DOHH2 (cell line): ENCODE data around the gene SLC7A6OS.

Experiments used
- H3F3A ChIP-seq: fragments of 200-600 bp; sonication (generic), shearing (Covaris generic); 2 replicates; pipeline ENCODE4 v1.6.0; 2016; ENCODE audit warnings: antibody characterized with exemption, mild to moderate bottlenecking; ENCODE audit not compliant: control insufficient read depth, insufficient read depth
- H3K27ac ChIP-seq: fragments of 200-600 bp; sonication (generic); 2 replicates; pipeline ENCODE4 v1.5.1; 2014; ENCODE audit warnings: low read depth, mild to moderate bottlenecking, low read length, moderate library complexity
- H3K27me3 ChIP-seq: fragments of 200-600 bp; sonication (generic); 2 replicates; pipeline ENCODE4 v1.6.1; 2014; ENCODE audit warnings: mild to moderate bottlenecking, low read length, mixed read lengths; ENCODE audit not compliant: control insufficient read depth
- H3K36me3 ChIP-seq: fragments of 200-600 bp; sonication (generic); 2 replicates; pipeline ENCODE4 v1.6.1; 2014; ENCODE audit warnings: mild to moderate bottlenecking, low read length, moderate library complexity, mixed read lengths; ENCODE audit not compliant: control insufficient read depth
- H3K4me1 ChIP-seq: fragments of 200-600 bp; sonication (generic); 2 replicates; pipeline ENCODE4 v1.6.1; 2014; ENCODE audit warnings: mild to moderate bottlenecking, low read length, mixed read lengths; ENCODE audit not compliant: control insufficient read depth
- H3K4me2 ChIP-seq: fragments of 200-600 bp; sonication (generic); 2 replicates; pipeline ENCODE4 v1.6.0; 2014; ENCODE audit warnings: mild to moderate bottlenecking, low read length, moderate library complexity
- H3K4me3 ChIP-seq: fragments of 200-600 bp; sonication (generic); 2 replicates; pipeline ENCODE4 v1.5.1; 2014; ENCODE audit warnings: mild to moderate bottlenecking, low read length, mixed read lengths
- H3K79me2 ChIP-seq: fragments of 200-600 bp; sonication (generic); 2 replicates; pipeline ENCODE4 v1.6.1; 2014; ENCODE audit warnings: mild to moderate bottlenecking, low read length, mixed read lengths; ENCODE audit not compliant: control insufficient read depth
- H3K9me2 ChIP-seq: fragments of 200-600 bp; sonication (generic); replicated peaks from 2 replicates; pipeline ENCODE4 v1.6.1; 2014; ENCODE audit warnings: mild to moderate bottlenecking, low read length, mixed read lengths; ENCODE audit not compliant: control insufficient read depth
- H3K9me3 ChIP-seq: fragments of 200-600 bp; sonication (generic); 2 replicates; pipeline ENCODE4 v1.6.1; 2014; ENCODE audit warnings: antibody characterized with exemption, low read length, mixed read lengths; ENCODE audit not compliant: control insufficient read depth, insufficient read depth
- H4K20me1 ChIP-seq: fragments of 200-600 bp; sonication (generic); 2 replicates; pipeline ENCODE4 v1.6.0; 2014; ENCODE audit warnings: low read depth, mild to moderate bottlenecking, antibody characterized with exemption, low read length, moderate library complexity; ENCODE audit not compliant: control insufficient read depth, insufficient read depth
- CTCF ChIP-seq: fragments of 200-600 bp; sonication (generic); IDR thresholded peaks from one replicate; pipeline ENCODE4 v1.5.1; 2014; ENCODE audit warnings: antibody characterized with exemption, mild to moderate bottlenecking, low read depth, low read length; ENCODE audit not compliant: poor library complexity, severe bottlenecking
- EZH2phosphoT487 ChIP-seq: fragments of 200-600 bp; sonication (generic); IDR thresholded peaks from 2 replicates; pipeline ENCODE4 v1.6.1; 2017; ENCODE audit warnings: borderline replicate concordance, mild to moderate bottlenecking, antibody characterized with exemption, low read length, moderate library complexity, mixed read lengths

SLC7A6OS gene

GRCh38 chr16:68299571-68300453 lies 10.9 kb downstream of the SLC7A6OS start:
- Histone ChIP-seq H3K27ac (no peak overlapping the region), H3K27me3 (no peaks in the 10 kb centered on the region), H3K4me1 (peaks cover 5% of the 10 kb centered on the region; the same call in 1 of the 2 replicates), H3K79me2 (no peaks in the 10 kb centered on the region), H3K9me2 (no peaks in the 10 kb centered on the region), H3K36me3 (peaks cover 92% of the 10 kb centered on the region), H3K9me3 (no peaks in the 10 kb centered on the region), H3K4me2 (no peak overlapping the region), H3F3A (peaks cover 20% of the 10 kb centered on the region), H3K4me3 (no peak overlapping the region), H4K20me1 (0 out of 2 replicates have a peak, but pooled peaks cover 2% of the 10 kb centered on the region)
- TF ChIP-seq EZH2phosphoT487 (no peak), CTCF (no peak)

- no peak for TF ChIP-seq CTCF
- TF ChIP-seq EZH2phosphoT487, result no peak
- no peaks in the 10 kb centered on the region for H3K9me2 ChIP-seq
- H3K27me3 ChIP-seq, result no peaks in the 10 kb centered on the region
- H3K4me2 ChIP-seq, result no peak overlapping the region
- H3K27ac ChIP-seq, result no peak overlapping the region
- H4K20me1 ChIP-seq, result 0 out of 2 replicates have a peak, but pooled peaks cover 2% of the 10 kb centered on the region
- no peak overlapping the region for H3K4me3 ChIP-seq
- H3K36me3 ChIP-seq, result peaks cover 95% of the 10 kb centered on the region
- H3F3A ChIP-seq, result peaks cover 20% of the 10 kb centered on the region
- no peaks in the 10 kb centered on the region for H3K9me3 ChIP-seq
- H3K79me2 ChIP-seq, result no peaks in the 10 kb centered on the region
- H3K4me1 ChIP-seq, result peaks cover 5% of the 10 kb centered on the region; the same call in 1 of the 2 replicates
Observed at GRCh38 chr16:68298907-68299561, 11.7 kb downstream of the SLC7A6OS start.

GRCh38 chr16:68298312-68298711 lies 12.4 kb downstream of the SLC7A6OS start:
- H3K79me2 ChIP-seq, result no peaks in the 10 kb centered on the region
- no peak overlapping the region for H3K4me2 ChIP-seq
- H3K4me1 ChIP-seq, result peaks cover 5% of the 10 kb centered on the region; the same call in 1 of the 2 replicates
- peaks cover 16% of the 10 kb centered on the region for H3F3A ChIP-seq
- no peaks in the 10 kb centered on the region for H3K27me3 ChIP-seq
- no peaks in the 10 kb centered on the region for H3K9me3 ChIP-seq
- H3K27ac ChIP-seq, result no peak overlapping the region
- H3K4me3 ChIP-seq, result no peak overlapping the region
- peaks cover 91% of the 10 kb centered on the region for H3K36me3 ChIP-seq
- no peak for TF ChIP-seq CTCF
- TF ChIP-seq EZH2phosphoT487, result no peak
- H3K9me2 ChIP-seq, result no peaks in the 10 kb centered on the region
- 0 out of 2 replicates have a peak, but pooled peaks cover 2% of the 10 kb centered on the region for H4K20me1 ChIP-seq
